Smooth muscle cell (in vitro differentiated cells): ENCODE results near the gene VAV1. TPM values are rescaled to one million over a fixed set of nuclear protein-coding genes. Genes with fewer than 3 reads are reported as not detected.

Experiments used
- DNase-seq: peaks from one replicate; lab custom pipeline; 2025; ENCODE audit not compliant: unreplicated experiment; lab: John Stamatoyannopoulos, UW
- H2AFZ ChIP-seq: fragments of 200-600 bp; sonication (generic); 2 replicates; pipeline ENCODE4 v1.6.0; 2016; ENCODE audit warnings: antibody characterized with exemption, low read depth, mild to moderate bottlenecking
- H3F3A ChIP-seq: fragments of 200-600 bp; sonication (generic); 2 replicates; pipeline ENCODE4 v1.6.0; 2017; ENCODE audit warnings: antibody characterized with exemption, low read depth
- H3K27ac ChIP-seq: fragments of 200-600 bp; sonication (generic); 2 replicates; pipeline ENCODE4 v1.5.1; 2016; ENCODE audit warnings: low read depth, mild to moderate bottlenecking
- H3K27me3 ChIP-seq: fragments of 200-600 bp; sonication (generic); 2 replicates; pipeline ENCODE4 v1.6.1; 2016; ENCODE audit warnings: low read depth, mild to moderate bottlenecking
- H3K36me3 ChIP-seq: fragments of 200-600 bp; sonication (generic); 2 replicates; pipeline ENCODE4 v1.5.1; 2016; ENCODE audit warnings: low read depth
- H3K4me1 ChIP-seq: fragments of 200-600 bp; sonication (generic); 2 replicates; pipeline ENCODE4 v1.5.1; 2016; ENCODE audit warnings: low read depth
- H3K4me2 ChIP-seq: fragments of 200-600 bp; sonication (generic); 2 replicates; pipeline ENCODE4 v1.6.0; 2016; ENCODE audit warnings: mild to moderate bottlenecking
- H3K4me3 ChIP-seq: fragments of 200-600 bp; sonication (generic); 2 replicates; pipeline ENCODE4 v1.5.1; 2016; ENCODE audit warnings: mild to moderate bottlenecking
- H3K79me2 ChIP-seq: fragments of 200-600 bp; sonication (generic); 2 replicates; pipeline ENCODE4 v1.6.0; 2016; ENCODE audit warnings: low read depth, mild to moderate bottlenecking
- H3K9ac ChIP-seq: fragments of 200-600 bp; sonication (generic); 2 replicates; pipeline ENCODE4 v1.6.0; 2016; ENCODE audit warnings: low read depth
- H3K9me3 ChIP-seq: fragments of 200-600 bp; sonication (generic); replicated peaks from 2 replicates; pipeline ENCODE4 v1.5.1; 2016; ENCODE audit warnings: low read depth
- H4K20me1 ChIP-seq: fragments of 200-600 bp; sonication (generic); 2 replicates; pipeline ENCODE4 v1.6.0; 2016; ENCODE audit warnings: low read depth
- WGBS: methylation state at CpG from one replicate; pipeline ENCODE4 v1.1.7; 2016; ENCODE audit warnings: low lambda C conversion rate; 5-methylcytosine and 5-hydroxymethylcytosine counted together
- polyA plus RNA-seq: library from polyadenylated mRNA; unstranded; fragments of >200 nt; fragmentation: Nextera tagmentation; extraction: Ambion mirVana; gene quantifications from 2 replicates; pipeline ENCODE4 v1.2.1, GENCODE V29; 2016
- total RNA-seq: library from RNA; depleted of rRNA; stranded (reverse); fragments of >200 nt; gene quantifications from 2 replicates; pipeline ENCODE4 v1.2.3, GENCODE V29; 2014
- TF ChIP-seq, protein P1 (sequence below): fragments of 200-600 bp; sonication (generic); IDR thresholded peaks from 2 replicates; pipeline ENCODE4 v1.5.1; 2017; ENCODE audit warnings: borderline replicate concordance, mild to moderate bottlenecking, antibody characterized with exemption; ENCODE audit not compliant: insufficient read depth, poor library complexity, severe bottlenecking

The VAV1 gene
- total and polyA plus RNA-seq, 2 experiments from 2014 or later: not detected

DNA sequence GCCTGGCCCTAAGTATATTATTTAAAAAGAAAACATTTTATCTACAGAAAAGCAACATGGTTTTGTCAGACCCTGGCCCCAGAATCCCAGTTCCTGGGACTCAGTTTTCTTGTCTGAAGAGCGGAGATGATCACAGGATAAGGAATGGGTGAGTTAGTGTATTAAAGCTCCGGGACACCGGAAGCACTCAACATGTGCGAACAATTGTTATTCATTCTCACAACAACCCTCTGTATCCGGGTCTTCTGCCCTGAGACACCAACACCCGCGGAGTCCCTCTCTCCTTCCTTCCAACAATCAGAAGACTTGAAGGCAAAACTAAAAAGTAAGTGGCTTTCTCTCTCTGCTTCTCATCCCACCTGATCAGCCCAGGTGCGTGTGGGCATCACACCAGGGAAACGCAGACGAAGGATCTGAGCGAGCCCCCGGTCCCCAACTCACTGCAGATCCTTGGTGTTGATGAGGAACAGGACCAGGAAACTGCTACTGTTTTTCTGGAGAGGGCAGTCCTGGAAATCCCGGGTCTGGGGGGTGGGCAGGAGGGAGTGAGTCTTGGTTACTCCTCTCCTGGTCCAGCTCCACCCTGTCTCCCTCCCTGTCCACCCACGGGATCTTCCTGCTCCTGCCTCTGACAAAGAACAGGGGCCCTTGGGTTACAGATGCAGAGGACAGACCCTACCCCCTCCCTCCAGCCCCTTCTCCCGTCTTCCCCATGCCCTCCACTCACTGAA lies 37.2 kb upstream of the VAV1 start:
- DNase-seq: no peak
- H3K9ac ChIP-seq: peak overlapping the region; percentile 95
- H4K20me1 ChIP-seq: no peaks in the 10 kb centered on the region
- no peaks in the 10 kb centered on the region for H3K27me3 ChIP-seq
- no peaks in the 10 kb centered on the region for H3K9me3 ChIP-seq
- H3F3A ChIP-seq: peaks cover 26% of the 10 kb centered on the region
- no peak overlapping the region for H2AFZ ChIP-seq
- H3K27ac ChIP-seq: peak overlapping the region; percentile 92
- no peaks in the 10 kb centered on the region for H3K36me3 ChIP-seq
- TF ChIP-seq, protein P1, sequence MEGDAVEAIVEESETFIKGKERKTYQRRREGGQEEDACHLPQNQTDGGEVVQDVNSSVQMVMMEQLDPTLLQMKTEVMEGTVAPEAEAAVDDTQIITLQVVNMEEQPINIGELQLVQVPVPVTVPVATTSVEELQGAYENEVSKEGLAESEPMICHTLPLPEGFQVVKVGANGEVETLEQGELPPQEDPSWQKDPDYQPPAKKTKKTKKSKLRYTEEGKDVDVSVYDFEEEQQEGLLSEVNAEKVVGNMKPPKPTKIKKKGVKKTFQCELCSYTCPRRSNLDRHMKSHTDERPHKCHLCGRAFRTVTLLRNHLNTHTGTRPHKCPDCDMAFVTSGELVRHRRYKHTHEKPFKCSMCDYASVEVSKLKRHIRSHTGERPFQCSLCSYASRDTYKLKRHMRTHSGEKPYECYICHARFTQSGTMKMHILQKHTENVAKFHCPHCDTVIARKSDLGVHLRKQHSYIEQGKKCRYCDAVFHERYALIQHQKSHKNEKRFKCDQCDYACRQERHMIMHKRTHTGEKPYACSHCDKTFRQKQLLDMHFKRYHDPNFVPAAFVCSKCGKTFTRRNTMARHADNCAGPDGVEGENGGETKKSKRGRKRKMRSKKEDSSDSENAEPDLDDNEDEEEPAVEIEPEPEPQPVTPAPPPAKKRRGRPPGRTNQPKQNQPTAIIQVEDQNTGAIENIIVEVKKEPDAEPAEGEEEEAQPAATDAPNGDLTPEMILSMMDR: no peak
- H3K79me2 ChIP-seq: peaks cover 7% of the 10 kb centered on the region
- peak overlapping the region; percentile 91 for H3K4me2 ChIP-seq
- WGBS: 54% methylated on average over 15 of the region's 15 CpGs
- peaks cover 21% of the 10 kb centered on the region for H3K4me1 ChIP-seq
- peak overlapping the region; percentile 80 for H3K4me3 ChIP-seq

- DNase-seq: peak; percentile 55
- WGBS: 35% methylated on average over 25 of the region's 25 CpGs
- Histone ChIP-seq H3K4me3 (peak overlapping the region; percentile 80), H3K79me2 (peaks cover 16% of the 10 kb centered on the region), H3K27me3 (no peaks in the 10 kb centered on the region), H3K9ac (peak overlapping the region; percentile 95), H3K9me3 (no peaks in the 10 kb centered on the region), H3K36me3 (no peaks in the 10 kb centered on the region), H3K4me1 (peaks cover 25% of the 10 kb centered on the region), H4K20me1 (peaks cover 7% of the 10 kb centered on the region), H3F3A (peaks cover 26% of the 10 kb centered on the region), H2AFZ (peak overlapping the region; percentile 13), H3K4me2 (peak overlapping the region; percentile 91), H3K27ac (peak overlapping the region; percentile 92)
- TF ChIP-seq, protein P1: peak; percentile 48
These were observed 36.2 kb upstream of the VAV1 start for GRCh38 chr19:6736169-6736916.

DNA sequence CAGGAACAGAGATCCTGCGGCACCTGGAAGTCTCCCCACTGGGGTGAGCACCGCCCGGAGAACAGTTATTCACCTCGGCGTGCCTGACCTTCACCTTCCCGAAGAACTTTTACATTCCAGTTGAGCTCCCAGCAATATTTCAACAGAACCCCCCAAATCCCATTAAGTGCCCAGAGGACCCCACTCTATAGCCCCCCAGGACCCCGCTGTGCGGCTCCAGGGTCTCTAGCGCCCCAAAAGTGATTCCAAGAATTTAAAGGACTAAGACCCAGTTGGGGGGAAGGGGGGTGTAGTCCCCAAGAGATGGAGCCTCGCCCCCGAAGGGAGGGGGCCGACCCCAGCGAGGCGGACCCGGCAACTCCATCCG lies 35.6 kb upstream of the VAV1 start:
- peak overlapping the region; percentile 80 for H3K4me3 ChIP-seq
- H3K79me2 ChIP-seq: peaks cover 22% of the 10 kb centered on the region
- peaks cover 12% of the 10 kb centered on the region for H4K20me1 ChIP-seq
- H3F3A ChIP-seq: peaks cover 30% of the 10 kb centered on the region
- H3K9me3 ChIP-seq: no peaks in the 10 kb centered on the region
- peaks cover 31% of the 10 kb centered on the region for H3K4me1 ChIP-seq
- WGBS: 4% methylated on average over 16 of the region's 16 CpGs
- peak overlapping the region; percentile 95 for H3K9ac ChIP-seq
- TF ChIP-seq, protein P1: no peak
- H3K27ac ChIP-seq: peak overlapping the region; percentile 92
- peak; percentile 56 for DNase-seq
- no peaks in the 10 kb centered on the region for H3K27me3 ChIP-seq
- H2AFZ ChIP-seq: peak overlapping the region; percentile 43
- H3K4me2 ChIP-seq: peak overlapping the region; percentile 91
- H3K36me3 ChIP-seq: no peaks in the 10 kb centered on the region
